Cerebellar cortex (tissue), 1 donor: ENCODE results near the gene DTHD1.

Experiments
- DNase-seq: peaks from one replicate; pipeline ENCODE4 v3.0.0-alpha.2; 2015; ENCODE audit warnings: low spot score

Gene DTHD1

GRCh38 chr4:36281384-36282106, at the start of gene DTHD1:
Gene DTHD1 (plus strand): TSS chr4:36281616. CDS start chr4:36281759, 143 bp downstream.
- DNase-seq: no peak

GRCh38 chr4:36233567-36234266, 47.7 kb upstream of the DTHD1 start:
- no peak for DNase-seq

GRCh38 chr4:36235306-36235705, 46.1 kb upstream of the DTHD1 start:
- no peak for DNase-seq

- DNase-seq: no peak
Measured at GRCh38 chr4:36236159-36236558, 45.3 kb upstream of the DTHD1 start.

GRCh38 chr4:36237366-36238313, 43.8 kb upstream of the DTHD1 start:
- no peak for DNase-seq

GRCh38 chr4:36241771-36242170, 39.6 kb upstream of the DTHD1 start:
- no peak for DNase-seq

- no peak for DNase-seq
Measured at GRCh38 chr4:36242629-36243354, 38.6 kb upstream of the DTHD1 start.

- no peak for DNase-seq
Measured at GRCh38 chr4:36243355-36244256, 37.8 kb upstream of the DTHD1 start.

GRCh38 chr4:36244257-36245082, 36.9 kb upstream of the DTHD1 start, which contains the start of gene ARAP2:
Gene ARAP2 (minus strand): TSS chr4:36244514. CDS start chr4:36229486, 15,028 bp downstream.
- no peak for DNase-seq

- no peak for DNase-seq
Measured at GRCh38 chr4:36249610-36250009, 31.8 kb upstream of the DTHD1 start.

- DNase-seq: no peak
Measured at GRCh38 chr4:36251983-36252382, 29.4 kb upstream of the DTHD1 start.

- no peak for DNase-seq
Measured at GRCh38 chr4:36254371-36254770, 27.0 kb upstream of the DTHD1 start.

- peak; percentile 9 for DNase-seq
Measured at GRCh38 chr4:36255577-36255976, 25.8 kb upstream of the DTHD1 start.

GRCh38 chr4:36256398-36256891, 25.0 kb upstream of the DTHD1 start:
- no peak for DNase-seq

GRCh38 chr4:36260731-36261130, 20.7 kb upstream of the DTHD1 start:
- DNase-seq: no peak

- DNase-seq: no peak
Measured at GRCh38 chr4:36264207-36264826, 17.1 kb upstream of the DTHD1 start.

- DNase-seq: no peak
Measured at GRCh38 chr4:36267486-36268268, 13.7 kb upstream of the DTHD1 start.

GRCh38 chr4:36269101-36269500, 12.3 kb upstream of the DTHD1 start:
- DNase-seq: no peak
